22Rv1 (cell line): ENCODE measurements around the gene ACSF3.

ENCODE experiments used
- H3K27ac ChIP-seq: fragments of 450-650 bp; 2 replicates; pipeline ENCODE4 v1.5.1; 2017
- ZFX ChIP-seq: fragments of 450-650 bp; IDR thresholded peaks from 2 replicates; pipeline ENCODE4 v1.6.1; 2017; ENCODE audit warnings: antibody characterized with exemption, borderline replicate concordance
- TF ChIP-seq, protein P1 (sequence below): fragments of 450-650 bp; IDR thresholded peaks from 2 replicates; pipeline ENCODE4 v1.5.1; 2017; ENCODE audit warnings: mild to moderate bottlenecking

Gene ACSF3

DNA sequence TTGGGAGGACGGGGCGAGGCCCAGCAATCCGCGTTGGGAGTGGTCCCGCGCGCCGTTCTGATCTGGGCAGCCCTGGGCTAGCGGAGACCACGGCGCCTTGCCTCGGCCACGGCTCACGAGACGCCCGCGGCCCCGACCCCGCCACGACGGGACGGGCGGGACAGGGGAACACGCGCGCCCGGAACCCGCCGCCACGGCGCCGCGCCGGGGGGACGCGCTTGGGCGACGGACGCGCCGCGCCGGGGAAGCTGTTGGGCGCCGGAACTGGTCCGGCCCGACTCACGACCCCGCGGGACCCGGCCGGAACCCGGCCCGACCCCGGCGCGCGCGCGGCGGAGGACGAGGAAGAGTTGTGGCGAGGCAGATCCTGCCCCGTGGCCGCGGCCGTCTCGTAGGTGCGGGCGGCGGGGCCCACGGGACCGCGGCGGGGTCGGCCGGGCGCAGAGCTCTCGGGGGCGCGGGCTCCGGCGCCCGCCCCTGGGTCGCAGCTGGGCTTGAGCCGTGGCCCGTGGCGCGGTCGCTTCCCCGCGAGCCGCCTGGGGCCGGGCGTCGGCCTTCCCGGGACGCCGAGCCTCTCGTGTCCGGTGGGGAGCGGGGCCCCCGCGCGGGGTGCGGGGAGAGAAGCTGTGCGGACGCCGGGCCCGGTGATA, at the start of gene ACSF3:
TSS of gene ACSF3 (plus strand) at position 251 of the 650 bp plus-strand sequence. CDS start 6,830 bp downstream, outside the sequence.
- TF ChIP-seq, protein P1, sequence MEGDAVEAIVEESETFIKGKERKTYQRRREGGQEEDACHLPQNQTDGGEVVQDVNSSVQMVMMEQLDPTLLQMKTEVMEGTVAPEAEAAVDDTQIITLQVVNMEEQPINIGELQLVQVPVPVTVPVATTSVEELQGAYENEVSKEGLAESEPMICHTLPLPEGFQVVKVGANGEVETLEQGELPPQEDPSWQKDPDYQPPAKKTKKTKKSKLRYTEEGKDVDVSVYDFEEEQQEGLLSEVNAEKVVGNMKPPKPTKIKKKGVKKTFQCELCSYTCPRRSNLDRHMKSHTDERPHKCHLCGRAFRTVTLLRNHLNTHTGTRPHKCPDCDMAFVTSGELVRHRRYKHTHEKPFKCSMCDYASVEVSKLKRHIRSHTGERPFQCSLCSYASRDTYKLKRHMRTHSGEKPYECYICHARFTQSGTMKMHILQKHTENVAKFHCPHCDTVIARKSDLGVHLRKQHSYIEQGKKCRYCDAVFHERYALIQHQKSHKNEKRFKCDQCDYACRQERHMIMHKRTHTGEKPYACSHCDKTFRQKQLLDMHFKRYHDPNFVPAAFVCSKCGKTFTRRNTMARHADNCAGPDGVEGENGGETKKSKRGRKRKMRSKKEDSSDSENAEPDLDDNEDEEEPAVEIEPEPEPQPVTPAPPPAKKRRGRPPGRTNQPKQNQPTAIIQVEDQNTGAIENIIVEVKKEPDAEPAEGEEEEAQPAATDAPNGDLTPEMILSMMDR, result no peak
- no peak for TF ChIP-seq ZFX
- H3K27ac ChIP-seq, result peak within 1 kb of the TSS; percentile 55

DNA sequence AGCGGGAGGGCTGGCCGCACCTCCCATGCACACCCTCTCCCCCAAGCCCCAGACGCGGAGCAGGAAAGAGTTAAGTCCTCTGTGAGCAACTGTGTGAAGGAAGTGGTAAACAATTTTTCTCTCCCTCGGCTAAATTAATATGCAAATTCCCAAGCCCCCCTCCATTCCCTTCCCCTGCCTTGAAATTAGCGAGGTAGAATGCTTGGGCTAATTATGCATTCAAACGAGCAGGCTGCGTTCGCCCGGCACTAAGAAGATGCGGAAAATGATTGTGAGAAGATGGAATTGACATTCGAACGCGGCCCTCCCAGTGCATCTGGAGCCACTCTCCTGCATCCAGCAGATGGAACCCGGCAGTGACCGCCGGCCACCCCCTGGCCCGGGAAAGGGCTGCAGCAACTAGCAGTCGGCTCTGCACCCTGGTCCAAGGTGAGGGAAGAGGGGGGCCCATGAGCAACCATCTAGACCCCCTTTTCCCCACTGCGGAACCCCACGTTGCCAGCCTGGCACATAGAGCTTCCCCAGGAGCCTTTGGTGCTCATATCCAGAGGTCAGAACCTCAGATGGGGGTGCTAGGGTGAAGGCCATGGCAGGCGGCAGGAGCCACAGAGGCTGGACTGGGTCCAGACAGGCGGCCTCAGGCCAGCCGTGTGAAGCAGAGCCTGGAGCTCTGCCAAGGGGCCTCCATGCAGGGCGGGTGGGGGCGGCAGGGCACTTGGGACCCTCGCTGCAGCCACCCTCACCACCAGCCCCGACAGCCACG, 49.1 kb upstream of the ACSF3 start:
- TF ChIP-seq, protein P1, result no peak
- TF ChIP-seq ZFX, result no peak
- H3K27ac ChIP-seq, result no peak overlapping the region

DNA sequence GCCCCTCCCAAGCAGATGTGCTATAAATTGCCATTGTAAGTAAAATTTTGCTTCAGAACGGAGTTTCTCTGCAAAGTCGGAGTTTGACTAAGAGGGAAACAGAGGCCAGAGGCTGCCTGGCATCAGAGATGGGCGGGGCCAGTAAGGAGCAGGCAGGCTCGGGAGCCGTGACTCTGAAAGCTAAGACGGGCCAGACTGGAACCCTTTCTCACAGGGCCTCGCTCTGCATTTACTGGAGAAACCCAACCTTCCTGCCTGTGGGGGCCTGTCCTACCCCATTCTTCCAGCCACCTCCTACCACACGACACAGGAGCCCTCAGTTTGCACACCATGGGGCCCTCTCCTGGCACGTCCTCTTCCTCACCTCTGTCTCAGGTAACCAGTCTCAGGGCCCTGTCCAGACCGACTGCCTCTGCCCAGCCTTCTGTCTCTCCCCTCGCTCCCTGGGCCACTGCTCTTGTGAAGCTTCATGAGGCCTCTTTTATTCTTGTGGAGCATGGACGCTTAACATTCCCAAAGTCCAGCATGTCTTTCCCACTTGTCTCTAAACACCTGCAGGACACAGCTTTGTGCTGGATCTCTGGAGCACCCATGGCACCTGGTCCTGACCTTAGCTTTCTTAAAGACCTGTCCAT, 48.4 kb upstream of the ACSF3 start:
- TF ChIP-seq, protein P1, result no peak
- TF ChIP-seq ZFX, result no peak
- H3K27ac ChIP-seq, result no peak overlapping the region

DNA sequence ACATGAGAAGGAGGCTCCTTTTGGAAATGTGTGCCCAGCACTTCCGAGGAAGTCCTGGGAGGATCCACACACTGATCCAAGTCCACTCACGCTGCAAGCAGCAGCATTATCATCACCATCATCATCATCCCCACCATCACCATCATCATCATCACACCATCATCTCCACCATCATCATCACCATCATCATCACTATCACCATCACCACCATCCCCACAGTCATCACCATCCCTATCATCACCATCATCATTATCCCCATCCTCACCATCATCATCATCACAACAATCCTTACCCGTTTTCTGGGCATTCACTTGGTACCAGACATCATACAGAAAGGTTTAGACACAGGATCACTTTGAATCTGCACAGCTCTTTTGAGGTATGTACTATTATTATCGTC, 47.8 kb upstream of the ACSF3 start:
- H3K27ac ChIP-seq, result no peak overlapping the region
- TF ChIP-seq ZFX, result no peak
- TF ChIP-seq, protein P1, result no peak

DNA sequence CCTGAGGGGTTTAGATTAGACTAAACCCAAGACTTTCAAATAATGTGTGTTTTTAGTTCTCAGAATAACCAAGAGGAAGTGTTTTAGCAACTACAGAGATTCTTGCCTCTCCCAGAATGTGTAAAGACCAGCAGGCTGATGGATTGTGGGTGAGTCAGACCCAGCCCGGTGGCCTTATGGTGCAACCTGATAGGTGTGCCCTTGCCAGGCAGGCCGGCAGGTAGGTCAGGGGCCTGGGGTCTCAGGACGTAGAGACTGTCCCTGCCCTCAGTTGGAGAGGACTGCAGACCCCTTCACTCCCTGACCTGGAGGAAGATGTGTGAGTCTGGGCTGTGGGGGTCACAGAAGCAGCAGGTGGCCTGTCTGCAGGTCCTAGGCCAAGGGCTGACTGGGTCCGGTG, 47.2 kb upstream of the ACSF3 start:
- no peak overlapping the region for H3K27ac ChIP-seq
- TF ChIP-seq ZFX, result no peak
- TF ChIP-seq, protein P1, result no peak

DNA sequence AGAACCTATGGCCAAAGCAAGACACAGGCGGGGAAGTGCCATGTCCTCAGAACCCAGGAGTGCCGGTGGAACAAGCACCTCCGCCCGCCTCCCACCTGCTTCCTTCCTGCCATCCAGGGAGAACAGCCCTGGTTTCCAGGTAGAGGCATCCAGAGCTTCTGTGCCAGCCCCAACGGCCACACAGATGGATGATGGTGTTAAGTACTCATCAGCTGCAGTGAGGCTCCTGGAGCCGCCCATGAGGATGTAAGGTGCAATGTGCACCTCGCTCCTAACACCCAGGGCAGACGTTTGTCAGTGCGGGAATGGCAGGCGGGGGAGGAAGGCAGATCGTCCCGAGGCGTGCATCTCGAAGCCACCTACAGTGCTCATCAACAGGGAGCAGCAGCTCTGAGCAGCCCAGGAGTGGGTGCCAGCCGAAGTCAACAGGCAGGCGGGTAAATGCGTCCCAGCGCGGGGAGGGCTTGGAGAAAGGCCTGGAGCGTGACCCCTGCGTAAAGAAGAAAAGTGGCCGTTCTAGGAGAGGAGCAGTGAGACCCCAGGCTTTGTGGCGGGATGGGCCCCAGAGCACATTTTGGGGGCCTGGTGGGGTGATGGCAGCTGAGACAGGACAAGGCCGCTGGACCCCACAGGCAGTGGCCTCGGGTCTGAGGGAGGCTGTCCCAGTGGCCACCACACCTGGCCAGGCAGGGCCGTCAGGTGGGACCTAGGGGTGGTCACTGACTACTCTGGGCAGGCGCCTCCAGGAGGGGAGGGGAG, 46.1 kb upstream of the ACSF3 start:
- TF ChIP-seq, protein P1, result no peak
- TF ChIP-seq ZFX, result no peak
- no peak overlapping the region for H3K27ac ChIP-seq
